Endodermal cell (in vitro differentiated cells): ENCODE measurements around the gene ABHD14A. TPM values are rescaled to one million over a fixed set of nuclear protein-coding genes. Genes with fewer than 3 reads are reported as not detected.
A peak's percentile ranks its signal among the peaks of the same experiment; 100 is the strongest.

Source experiments
- DNase-seq: peaks from one replicate; pipeline ENCODE4 v3.0.0-alpha.2; 2017
- H3K27ac ChIP-seq: 2 replicates; pipeline ENCODE4 v1.5.1; 2013; ENCODE audit warnings: mild to moderate bottlenecking, low read depth, low read length, moderate library complexity
- H3K27me3 ChIP-seq: 2 replicates; pipeline ENCODE4 v1.6.1; 2013; ENCODE audit warnings: mild to moderate bottlenecking, low read length, moderate library complexity; ENCODE audit not compliant: insufficient read depth, control insufficient read depth, poor library complexity, severe bottlenecking
- H3K36me3 ChIP-seq: 2 replicates; pipeline ENCODE4 v1.7.0; 2013; ENCODE audit warnings: mild to moderate bottlenecking, low read length, moderate library complexity; ENCODE audit not compliant: control insufficient read depth, insufficient read depth
- H3K4me1 ChIP-seq: one replicate; pipeline ENCODE4 v1.7.0; 2013; ENCODE audit warnings: low read length; ENCODE audit not compliant: control insufficient read depth, insufficient read depth
- H3K4me3 ChIP-seq: 2 replicates; pipeline ENCODE4 v1.5.1; 2013; ENCODE audit warnings: mild to moderate bottlenecking, low read length, moderate library complexity
- H3K9ac ChIP-seq: 2 replicates; pipeline ENCODE4 v1.6.1; 2013; ENCODE audit warnings: mild to moderate bottlenecking, low read length, moderate library complexity; ENCODE audit not compliant: poor library complexity, severe bottlenecking; ENCODE audit errors: extremely low read depth
- H3K9me3 ChIP-seq: 2 replicates; pipeline ENCODE4 v1.6.1; 2013; ENCODE audit warnings: mild to moderate bottlenecking, low read length, moderate library complexity; ENCODE audit not compliant: control insufficient read depth
- H3K27ac Mint-ChIP-seq: 2 replicates; pipeline ENCODE4 v1.8.0; 2020; ENCODE audit warnings: mixed read lengths
- H3K27me3 Mint-ChIP-seq: 2 replicates; pipeline ENCODE4 v1.8.0; 2021; ENCODE audit warnings: mild to moderate bottlenecking, mixed read lengths; ENCODE audit not compliant: insufficient read depth
- H3K36me3 Mint-ChIP-seq: 2 replicates; pipeline ENCODE4 v1.8.0; 2020; ENCODE audit warnings: low read depth, mixed read lengths
- H3K4me1 Mint-ChIP-seq: 2 replicates; pipeline ENCODE4 v1.8.0; 2020; ENCODE audit warnings: mixed read lengths
- H3K4me3 Mint-ChIP-seq: 2 replicates; pipeline ENCODE4 v1.8.0; 2020; ENCODE audit warnings: mild to moderate bottlenecking, moderate library complexity, mixed read lengths
- H3K9me3 Mint-ChIP-seq: 2 replicates; pipeline ENCODE4 v1.8.0; 2020; ENCODE audit warnings: mild to moderate bottlenecking, mixed read lengths
- CTCF ChIP-seq: fragments of 200-600 bp; sonication (generic); conservative IDR thresholded peaks from 2 replicates; pipeline ENCODE4 v1.5.0; 2021; ENCODE audit warnings: antibody characterized with exemption, mild to moderate bottlenecking
- WGBS, 2 experiments: methylation state at CpG; one replicate each; pipeline versions ENCODE4 v1.1.5 to v1.1.7; 2013; ENCODE audit warnings: missing lambda C conversion rate in 2 of 2, mixed read lengths in 1 of 2; ENCODE audit not compliant: insufficient coverage in 1 of 2, insufficient read length in 1 of 2; 5-methylcytosine and 5-hydroxymethylcytosine counted together
- total RNA-seq, 2 donors: library from RNA; stranded (reverse); fragmentation: NEBNext Ultra II Directional in 1 of 2; extraction: Animal tissue kit (Norgen Biotek cat#: 25700) in 1 of 2; gene quantifications; 2 replicates in 1 of 2; 3 replicates in 1 of 2; pipeline ENCODE4 v1.2.1, GENCODE V29; 2021

Gene ABHD14A
- total RNA-seq, 2 donors from 2014 or later: 9.6 to 10.1 TPM

DNA sequence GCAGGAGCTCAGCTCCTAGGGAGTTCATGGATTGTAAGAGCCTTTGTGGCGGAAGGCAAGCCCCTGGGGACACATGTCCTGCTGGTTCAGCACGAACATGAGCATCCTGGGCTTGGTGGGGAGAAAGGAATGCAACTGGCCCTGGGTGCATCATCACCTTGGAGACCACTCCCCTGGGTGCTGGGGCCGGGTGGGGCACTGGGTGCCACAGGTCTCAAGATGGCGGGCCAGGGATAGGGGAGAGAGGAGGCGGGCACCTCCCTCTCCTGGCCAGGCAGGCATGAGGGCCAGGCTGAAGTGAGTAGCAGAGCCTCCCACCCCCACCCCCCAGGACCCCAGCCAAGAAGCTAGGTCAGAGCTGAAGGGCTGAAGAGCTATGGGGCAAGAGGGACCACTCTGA is 8.4 kb upstream of the ABHD14A start:
- Mint-ChIP-seq H3K4me1 (peaks cover 51% of the 10 kb centered on the region), H3K27ac (peak overlapping the region; percentile 82), H3K9me3 (no peaks in the 10 kb centered on the region), H3K4me3 (peak overlapping the region; percentile 79), H3K27me3 (no peaks in the 10 kb centered on the region), H3K36me3 (peaks cover 3% of the 10 kb centered on the region)
- Histone ChIP-seq H3K9ac (peak overlapping the region; percentile 75), H3K27me3 (no peaks in the 10 kb centered on the region), H3K4me3 (peak overlapping the region; percentile 88), H3K36me3 (peaks cover 13% of the 10 kb centered on the region), H3K9me3 (no peaks in the 10 kb centered on the region), H3K27ac (peak overlapping the region; percentile 91), H3K4me1 (peaks cover 32% of the 10 kb centered on the region)
- WGBS, 2 experiments: 88 to 100% methylated on average over 1 to 4 of the region's 5 CpGs
- no peak for DNase-seq
- no peak for TF ChIP-seq CTCF

GRCh38 chr3:51966922-51967383 is 7.9 kb upstream of the ABHD14A start:
- no peaks in the 10 kb centered on the region for H3K27me3 Mint-ChIP-seq
- H3K36me3 Mint-ChIP-seq: peaks cover 3% of the 10 kb centered on the region
- TF ChIP-seq CTCF: no peak
- peak overlapping the region; percentile 79 for H3K4me3 Mint-ChIP-seq
- H3K27ac Mint-ChIP-seq: peak overlapping the region; percentile 82
- 7 to 48% methylated on average over 3 to 33 of the region's 33 CpGs for WGBS, 2 experiments
- no peaks in the 10 kb centered on the region for H3K9me3 ChIP-seq
- peak overlapping the region; percentile 88 for H3K4me3 ChIP-seq
- H3K4me1 ChIP-seq: peaks cover 30% of the 10 kb centered on the region
- peak overlapping the region; percentile 91 for H3K27ac ChIP-seq
- H3K27me3 ChIP-seq: no peaks in the 10 kb centered on the region
- H3K36me3 ChIP-seq: peaks cover 8% of the 10 kb centered on the region
- peak overlapping the region; percentile 75 for H3K9ac ChIP-seq
- no peaks in the 10 kb centered on the region for H3K9me3 Mint-ChIP-seq
- H3K4me1 Mint-ChIP-seq: peaks cover 49% of the 10 kb centered on the region
- no peak for DNase-seq

- Mint-ChIP-seq H3K4me3 (peak within 1 kb of the TSS; percentile 79), H3K27me3 (no peaks in the 10 kb centered on the region), H3K27ac (peak within 1 kb of the TSS; percentile 96), H3K9me3 (no peaks in the 10 kb centered on the region), H3K36me3 (peaks cover 3% of the 10 kb centered on the region), H3K4me1 (peaks cover 48% of the 10 kb centered on the region)
- peak; percentile 90 for DNase-seq
- Histone ChIP-seq H3K4me3 (peak within 1 kb of the TSS; percentile 88), H3K36me3 (peaks cover 8% of the 10 kb centered on the region), H3K9ac (peak within 1 kb of the TSS; percentile 89), H3K27me3 (no peaks in the 10 kb centered on the region), H3K4me1 (peaks cover 28% of the 10 kb centered on the region), H3K27ac (peak within 1 kb of the TSS; percentile 98), H3K9me3 (no peaks in the 10 kb centered on the region)
- 0% methylated on average over 6 to 76 of the region's 90 CpGs for WGBS, 2 experiments
- TF ChIP-seq CTCF: no peak
Measured at GRCh38 chr3:51967384-51968169, 7.3 kb upstream of the ABHD14A start, which contains the start of gene PCBP4. TSS of gene PCBP4 (minus strand) at chr3:51967454. CDS start at chr3:51961240, 6,214 bp downstream.
